Activated naive CD8-positive, alpha-beta T cell treated with anti-CD3 and anti-CD28 coated beads, Interleukin-2, amount 10 ng/mL, durations not matched to agents 7 days and 5 days (primary cell): ENCODE data around the gene TMPRSS7. TPM values are rescaled to one million over a fixed set of nuclear protein-coding genes. Genes with fewer than 3 reads are reported as not detected.
A peak's percentile ranks its signal among the peaks of the same experiment; 100 is the strongest.

ENCODE experiments used
- ATAC-seq: fragments of 150-1000 bp; cut with Tn5 transposase; one replicate; pipeline ENCODE4 v1.10.0; 2021; ENCODE audit warnings: low read depth, moderate library complexity
- POLR2A ChIA-PET: fragments of 350-600 bp; sonication (Branson Sonifier 250); formaldehyde crosslinking; loops from one replicate; lab custom pipeline; 2021; ENCODE audit warnings: antibody characterized with exemption; lab: Charles Lee
- DNase-seq: peaks from one replicate; pipeline ENCODE4 v3.0.0; 2021
- H3K27ac Mint-ChIP-seq: one replicate; pipeline ENCODE4 v1.8.0; 2022; ENCODE audit warnings: mild to moderate bottlenecking, mixed read lengths
- H3K27me3 Mint-ChIP-seq: one replicate; pipeline ENCODE4 v1.8.0; 2022; ENCODE audit warnings: mild to moderate bottlenecking, moderate library complexity, mixed read lengths
- H3K36me3 Mint-ChIP-seq: one replicate; pipeline ENCODE4 v1.8.0; 2021; ENCODE audit warnings: mild to moderate bottlenecking, mixed read lengths
- H3K4me1 Mint-ChIP-seq: one replicate; pipeline ENCODE4 v1.8.0; 2021; ENCODE audit warnings: mixed read lengths
- H3K4me3 Mint-ChIP-seq: one replicate; pipeline ENCODE4 v1.8.0; 2022; ENCODE audit warnings: mild to moderate bottlenecking, moderate library complexity, mixed read lengths
- H3K9me3 Mint-ChIP-seq: one replicate; pipeline ENCODE4 v1.8.0; 2021; ENCODE audit warnings: mixed read lengths
- total RNA-seq, 2 experiments: library from RNA; stranded (reverse); gene quantifications; one replicate each; pipeline ENCODE4 v1.2.3, GENCODE V29; 2021

TMPRSS7 gene
- total RNA-seq, 2 experiments from 2014 or later: not detected

DNA sequence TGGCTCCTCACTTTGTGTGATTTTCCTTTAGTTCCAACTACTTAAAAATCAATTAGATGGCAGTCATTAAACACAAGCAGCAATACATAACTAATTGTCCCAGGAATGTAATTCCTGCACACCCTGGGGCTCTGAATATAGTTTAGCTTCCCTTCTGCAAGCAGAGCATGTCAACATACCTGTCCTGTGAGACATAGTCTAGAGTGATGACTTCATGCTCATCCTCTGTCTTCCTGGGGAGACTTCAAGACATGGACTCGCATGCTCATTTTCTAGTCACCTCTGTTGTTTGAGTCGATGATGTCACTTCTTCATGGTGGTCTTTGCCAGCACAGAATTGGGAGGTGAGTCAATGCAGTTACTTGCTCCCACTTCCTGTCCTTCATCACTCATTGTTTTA, 67.4 kb downstream of the TMPRSS7 start:
- no peak for ATAC-seq
- DNase-seq: no peak
- Mint-ChIP-seq H3K4me1 (no peaks in the 10 kb centered on the region), H3K9me3 (no peaks in the 10 kb centered on the region), H3K36me3 (peaks cover 4% of the 10 kb centered on the region), H3K27me3 (no peaks in the 10 kb centered on the region), H3K27ac (no peak overlapping the region), H3K4me3 (no peak overlapping the region)
- POLR2A ChIA-PET: no interaction called here

- DNase-seq: no peak
These were observed 70.2 kb downstream of the TMPRSS7 start for GRCh38 chr3:112104774-112105173.

DNA sequence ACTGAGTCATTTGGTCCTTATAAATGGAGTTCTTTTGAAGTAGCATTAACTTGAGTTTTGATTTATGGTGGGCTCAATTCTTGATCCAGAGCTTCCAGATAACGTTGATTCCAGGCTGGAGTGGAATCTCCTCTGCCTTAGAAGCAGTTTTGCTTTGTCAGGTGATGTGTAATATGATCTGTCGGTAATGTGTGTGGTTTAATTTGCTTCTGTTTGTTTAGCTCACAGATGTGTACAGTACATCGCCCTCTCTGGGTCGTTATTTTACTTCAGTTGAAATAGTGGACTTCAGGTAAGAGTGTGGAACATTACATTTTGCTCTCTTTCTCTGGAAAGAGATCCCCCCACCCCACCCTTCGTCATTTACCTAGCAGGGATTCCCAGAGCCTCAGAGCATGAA, 74.8 kb downstream of the TMPRSS7 start:
- H3K36me3 Mint-ChIP-seq: peaks cover 1% of the 10 kb centered on the region
- no peak overlapping the region for H3K27ac Mint-ChIP-seq
- H3K4me3 Mint-ChIP-seq: no peak overlapping the region
- no peak for ATAC-seq
- POLR2A ChIA-PET: no interaction called here
- no peaks in the 10 kb centered on the region for H3K9me3 Mint-ChIP-seq
- peaks cover 5% of the 10 kb centered on the region for H3K4me1 Mint-ChIP-seq
- DNase-seq: no peak
- H3K27me3 Mint-ChIP-seq: peaks cover 2% of the 10 kb centered on the region

More at GRCh38 chr3:112104774-112105173, 70.2 kb downstream of the TMPRSS7 start:
- Mint-ChIP-seq H3K9me3 (no peaks in the 10 kb centered on the region), H3K36me3 (peaks cover 4% of the 10 kb centered on the region), H3K27ac (no peak overlapping the region), H3K4me3 (no peak overlapping the region), H3K4me1 (no peaks in the 10 kb centered on the region), H3K27me3 (peaks cover 2% of the 10 kb centered on the region)
- no peak for ATAC-seq
- POLR2A ChIA-PET: no interaction called here

- Mint-ChIP-seq H3K36me3 (no peaks in the 10 kb centered on the region), H3K4me1 (peaks cover 7% of the 10 kb centered on the region), H3K9me3 (no peaks in the 10 kb centered on the region), H3K4me3 (no peak overlapping the region), H3K27ac (no peak overlapping the region), H3K27me3 (peaks cover 2% of the 10 kb centered on the region)
- POLR2A ChIA-PET: interaction anchor here (1.0 kb wide), 1 partner anchor 21 kb away, joined by 3 read pairs; no protein-coding TSS in a partner anchor
- DNase-seq (no peak), ATAC-seq (peak; percentile 94)
These were observed 77.4 kb downstream of the TMPRSS7 start for GRCh38 chr3:112111785-112112402.

- no peak for ATAC-seq
- no peak overlapping the region for H3K4me3 Mint-ChIP-seq
- POLR2A ChIA-PET: no interaction called here
- no peak for DNase-seq
- H3K27ac Mint-ChIP-seq: no peak overlapping the region
- H3K9me3 Mint-ChIP-seq: no peaks in the 10 kb centered on the region
- H3K4me1 Mint-ChIP-seq: peaks cover 17% of the 10 kb centered on the region
- no peaks in the 10 kb centered on the region for H3K27me3 Mint-ChIP-seq
- H3K36me3 Mint-ChIP-seq: peaks cover 5% of the 10 kb centered on the region
These were observed 80.1 kb downstream of the TMPRSS7 start for GRCh38 chr3:112114576-112115160.

DNA sequence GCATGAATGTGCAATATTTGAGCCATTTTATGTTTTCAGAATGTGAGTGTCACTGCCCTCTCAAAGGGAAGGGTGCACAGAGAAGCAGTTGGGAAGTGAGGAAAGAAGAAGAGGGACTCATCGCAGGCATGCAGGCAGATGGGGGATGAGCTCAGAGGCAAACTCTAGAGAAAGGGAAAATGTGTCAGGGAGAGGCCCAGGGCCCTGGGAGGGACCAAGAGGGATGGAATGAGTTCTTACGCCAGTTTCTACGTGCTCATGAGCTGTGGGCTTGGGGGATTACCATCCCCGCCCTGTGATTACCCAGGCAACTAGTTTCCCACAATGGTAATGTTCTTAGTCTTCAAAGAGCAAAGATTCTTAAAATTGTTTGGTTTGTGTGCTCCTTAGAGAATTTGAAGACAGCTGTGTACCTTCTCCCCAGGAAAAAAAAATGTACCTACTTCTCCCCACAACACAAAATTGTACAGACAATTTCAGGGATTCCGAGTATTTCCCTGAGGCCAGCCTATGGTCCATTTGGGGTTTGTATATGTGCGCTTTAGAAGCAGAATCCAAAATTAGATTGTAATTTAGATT, 80.7 kb downstream of the TMPRSS7 start:
- H3K36me3 Mint-ChIP-seq: peaks cover 7% of the 10 kb centered on the region
- H3K27me3 Mint-ChIP-seq: no peaks in the 10 kb centered on the region
- no peak for DNase-seq
- no peaks in the 10 kb centered on the region for H3K9me3 Mint-ChIP-seq
- H3K4me1 Mint-ChIP-seq: peaks cover 22% of the 10 kb centered on the region
- no peak for ATAC-seq
- POLR2A ChIA-PET: no interaction called here
- no peak overlapping the region for H3K4me3 Mint-ChIP-seq
- H3K27ac Mint-ChIP-seq: no peak overlapping the region

DNA sequence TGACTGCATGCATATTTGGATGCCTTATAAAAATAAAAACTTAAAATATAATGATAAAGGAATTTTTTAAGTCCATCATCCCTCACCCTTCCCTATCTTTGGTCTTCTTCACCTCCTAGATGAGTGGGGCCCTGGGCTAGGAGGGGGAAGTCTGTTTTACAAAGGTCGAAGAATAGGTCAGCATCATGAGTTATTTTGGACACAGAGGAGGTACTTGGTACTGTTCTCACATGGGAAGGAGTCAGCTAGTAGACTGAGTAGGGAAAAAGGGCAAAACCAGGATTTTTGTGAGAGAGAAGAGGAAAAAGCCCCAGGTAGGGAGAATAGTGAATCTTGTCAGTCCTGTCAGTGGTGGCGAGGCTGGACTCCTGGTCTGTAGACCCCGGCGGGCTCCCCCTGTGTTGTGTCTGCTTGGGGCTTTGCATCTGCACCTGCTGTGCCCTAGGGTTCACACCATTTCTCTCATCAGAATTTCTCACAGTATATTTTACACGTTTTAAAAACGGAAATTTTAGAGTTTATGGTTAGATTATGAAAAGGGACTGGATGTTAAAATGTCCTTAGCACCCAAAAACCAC, 81.4 kb downstream of the TMPRSS7 start:
- peaks cover 27% of the 10 kb centered on the region for H3K4me1 Mint-ChIP-seq
- H3K36me3 Mint-ChIP-seq: peaks cover 7% of the 10 kb centered on the region
- H3K9me3 Mint-ChIP-seq: no peaks in the 10 kb centered on the region
- ATAC-seq (no peak), DNase-seq (no peak)
- H3K27ac Mint-ChIP-seq: no peak overlapping the region
- H3K4me3 Mint-ChIP-seq: no peak overlapping the region
- no peaks in the 10 kb centered on the region for H3K27me3 Mint-ChIP-seq
- POLR2A ChIA-PET: no interaction called here

GRCh38 chr3:112116748-112117186, 82.2 kb downstream of the TMPRSS7 start:
- Mint-ChIP-seq H3K9me3 (no peaks in the 10 kb centered on the region), H3K27ac (no peak overlapping the region), H3K4me3 (no peak overlapping the region), H3K36me3 (peaks cover 7% of the 10 kb centered on the region), H3K27me3 (no peaks in the 10 kb centered on the region), H3K4me1 (peaks cover 28% of the 10 kb centered on the region)
- DNase-seq (no peak), ATAC-seq (no peak)
- POLR2A ChIA-PET: no interaction called here

GRCh38 chr3:112117415-112117814, 82.9 kb downstream of the TMPRSS7 start:
- Mint-ChIP-seq H3K4me3 (no peak overlapping the region), H3K4me1 (peaks cover 28% of the 10 kb centered on the region), H3K9me3 (no peaks in the 10 kb centered on the region), H3K27me3 (no peaks in the 10 kb centered on the region), H3K27ac (no peak overlapping the region), H3K36me3 (peaks cover 11% of the 10 kb centered on the region)
- POLR2A ChIA-PET: no interaction called here
- ATAC-seq (no peak), DNase-seq (no peak)

GRCh38 chr3:112117841-112118571, 83.5 kb downstream of the TMPRSS7 start:
- Mint-ChIP-seq H3K9me3 (no peaks in the 10 kb centered on the region), H3K4me1 (peaks cover 28% of the 10 kb centered on the region), H3K27ac (no peak overlapping the region), H3K36me3 (peaks cover 15% of the 10 kb centered on the region), H3K27me3 (no peaks in the 10 kb centered on the region), H3K4me3 (no peak overlapping the region)
- POLR2A ChIA-PET: interaction anchor here (1.3 kb wide), 1 partner anchor 15 kb away, joined by 6 read pairs; the partner anchor contains the start of gene GCSAM
- DNase-seq: no peak
- ATAC-seq: no peak

GRCh38 chr3:112119962-112120836, 85.7 kb downstream of the TMPRSS7 start:
- peak overlapping the region; percentile 65 for H3K27ac Mint-ChIP-seq
- no peaks in the 10 kb centered on the region for H3K9me3 Mint-ChIP-seq
- DNase-seq: no peak
- no peaks in the 10 kb centered on the region for H3K27me3 Mint-ChIP-seq
- POLR2A ChIA-PET: interaction anchor here (1.1 kb wide), 1 partner anchor 9 kb away, joined by 3 read pairs; no protein-coding TSS in a partner anchor
- H3K4me3 Mint-ChIP-seq: peak overlapping the region; percentile 71
- H3K4me1 Mint-ChIP-seq: peaks cover 26% of the 10 kb centered on the region
- ATAC-seq: peak; percentile 73
- peaks cover 25% of the 10 kb centered on the region for H3K36me3 Mint-ChIP-seq
